Adipose tissue (tissue), 3 donors: Measurements from ENCODE around the gene ZFP3. TPM values are rescaled to one million over a fixed set of nuclear protein-coding genes. Genes with fewer than 3 reads are reported as not detected.
"Not testable (repeated sequence)": the region's sequence is repeated elsewhere in the genome, so short reads cannot be mapped to it uniquely, and the experiment has no call there.

Experiments used
- H3K27ac ChIP-seq: one replicate; pipeline ENCODE4 v1.5.1; 2013; ENCODE audit warnings: low read depth, low read length
- WGBS, 3 donors: extraction: QIAGEN DNeasy Blood & Tissue Kit; methylation state at CpG; one replicate each; pipeline ENCODE4 v1.1.7; 2013; 5-methylcytosine and 5-hydroxymethylcytosine counted together
- polyA plus RNA-seq, 3 donors: library from polyadenylated mRNA; stranded (reverse); fragments of 200-250 nt; gene quantifications; one replicate each; pipeline ENCODE4 v1.2.3, GENCODE V29; 2013
- donor health status: healthy with polysubstance abuse.
- donor health status: Bipolar disorder and iron deficiency.
- donor health status: healthy.

The ZFP3 gene
- polyA plus RNA-seq, 3 donors, result 1.0 to 2.1 (median 1.8) TPM

DNA sequence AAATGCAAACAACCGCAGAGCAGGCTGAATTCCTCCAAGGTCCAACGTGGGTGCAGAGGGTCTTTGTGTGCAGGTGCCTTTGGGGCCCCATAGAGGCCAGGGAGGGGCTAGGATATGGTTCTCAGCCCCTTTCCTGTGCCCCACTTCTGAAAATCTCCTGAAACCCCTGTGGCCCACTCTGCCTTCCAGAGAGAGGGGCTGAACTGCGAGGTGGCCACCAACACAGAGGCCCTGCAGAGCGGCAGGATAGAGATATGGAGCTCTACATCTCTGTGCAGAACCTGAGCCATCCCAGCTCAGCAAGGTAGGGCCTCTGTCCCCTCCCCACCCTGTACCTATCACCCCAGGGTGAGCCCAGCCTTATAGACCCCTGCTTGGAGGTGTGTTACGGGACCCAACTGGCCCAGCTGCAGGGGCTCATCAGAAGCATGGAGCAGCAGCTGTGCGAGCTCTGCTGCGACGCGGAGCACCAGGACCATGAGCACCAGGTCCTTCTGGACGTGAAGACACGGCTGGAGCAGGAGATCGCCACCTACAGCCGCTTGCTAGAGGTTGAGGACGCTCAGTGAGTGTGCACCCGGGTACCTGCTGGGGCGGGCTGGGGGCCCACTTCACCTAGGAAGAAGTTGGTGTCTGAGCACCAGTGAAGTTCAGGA is 43.0 kb downstream of the ZFP3 start:
- 89 to 93% (median 92%) methylated on average over 16 of the region's 16 CpGs for WGBS, 3 donors
- no peak overlapping the region for H3K27ac ChIP-seq

DNA sequence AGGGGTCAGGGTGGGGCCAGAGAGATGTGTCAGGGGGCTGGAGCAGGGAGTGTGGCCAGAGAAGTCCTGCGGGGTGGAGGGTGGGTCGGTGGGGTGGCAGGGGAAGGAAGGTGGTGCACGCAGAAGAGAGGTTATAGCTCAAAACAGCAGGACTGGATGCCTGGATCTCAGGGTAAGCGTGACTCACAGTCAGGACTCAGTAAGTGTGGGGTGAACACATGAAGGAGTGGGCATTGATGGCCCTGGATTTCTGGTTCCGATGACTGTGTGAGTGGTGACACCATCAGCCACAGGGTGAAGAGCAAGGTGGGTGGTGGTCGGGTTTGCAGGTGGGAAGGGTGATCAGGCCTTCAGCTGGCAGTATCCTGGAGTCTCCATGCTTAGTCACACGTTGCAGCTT is 43.8 kb downstream of the ZFP3 start:
- not testable (repeated sequence) for H3K27ac ChIP-seq
- WGBS, 3 donors, result 73 to 77% (median 75%) methylated on average over 7 of the region's 7 CpGs

DNA sequence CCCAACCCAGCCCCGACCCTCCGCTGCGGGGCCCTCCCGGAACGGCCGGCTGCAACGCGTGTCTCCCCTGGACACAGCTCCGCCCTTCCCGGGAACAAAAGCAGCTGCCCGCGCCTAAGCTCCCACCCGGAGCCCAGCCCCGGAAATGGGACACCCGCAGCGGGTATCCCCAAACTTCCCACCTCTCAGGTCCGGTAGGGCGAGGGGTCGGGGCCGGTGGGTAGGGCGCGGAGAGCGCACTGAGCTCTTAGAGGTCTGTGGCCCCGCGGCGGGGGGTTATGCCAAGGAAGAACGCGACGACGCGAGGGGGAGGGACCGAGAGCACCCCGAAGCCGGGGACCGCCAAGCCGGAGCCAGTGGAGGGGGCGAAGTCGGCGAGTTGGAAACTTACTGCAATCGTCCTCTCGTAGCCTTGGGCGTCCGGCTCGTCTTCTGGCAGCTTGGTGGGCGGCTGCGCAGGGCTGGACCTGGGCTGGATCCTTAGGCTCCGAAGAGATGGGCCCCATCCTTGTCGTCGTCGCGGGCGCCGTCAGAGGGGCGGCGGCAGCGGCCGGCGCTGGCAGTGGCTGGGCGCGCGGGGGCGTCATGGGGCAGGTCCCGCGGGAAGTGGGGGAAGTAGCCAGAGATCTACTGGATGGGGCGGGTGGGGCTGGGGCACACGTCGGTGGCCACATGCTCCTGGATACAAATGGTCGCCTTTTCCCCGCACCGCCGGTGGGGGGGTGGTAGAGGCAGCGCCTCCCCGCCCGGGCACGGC is 44.5 kb downstream of the ZFP3 start:
- no peak overlapping the region for H3K27ac ChIP-seq
- 3 to 6% (median 4%) methylated on average over 65 to 75 of the region's 75 CpGs for WGBS, 3 donors

DNA sequence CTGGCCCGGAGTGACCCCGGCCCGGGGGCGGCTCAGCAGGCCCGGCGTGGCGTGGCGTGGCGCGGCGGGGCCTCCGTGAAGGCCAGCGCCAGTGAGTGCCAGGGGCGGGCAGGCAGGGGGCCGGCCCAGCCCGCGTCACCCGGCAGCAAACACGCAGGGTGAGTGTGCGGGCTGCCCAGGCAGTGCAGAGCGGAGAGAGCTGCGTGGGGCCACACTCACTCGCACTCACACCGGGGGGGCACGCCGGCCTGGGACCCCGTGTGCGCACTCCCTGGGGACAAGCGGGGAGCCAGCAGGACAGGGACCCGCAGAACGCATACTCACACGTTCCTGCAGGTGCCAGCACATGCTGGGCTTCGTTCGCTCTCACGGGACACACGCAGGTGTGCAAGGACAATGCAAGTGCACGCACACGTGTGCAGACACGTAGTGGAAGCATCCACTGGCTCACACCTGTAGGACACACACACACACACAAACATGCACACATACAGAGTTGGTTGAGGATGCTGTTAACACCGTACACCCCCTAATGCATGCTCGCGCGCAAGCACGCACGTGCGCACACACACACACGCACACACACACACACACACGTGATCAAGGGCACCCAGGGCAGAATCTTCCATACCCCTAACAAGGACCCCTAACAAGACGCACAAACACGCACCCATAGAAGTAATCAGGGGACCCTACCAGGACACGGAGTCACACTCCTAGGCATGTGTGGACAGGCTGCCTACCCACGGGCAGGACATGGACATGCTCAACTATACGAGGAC is 45.3 kb downstream of the ZFP3 start:
- WGBS, 3 donors, result 53 to 64% (median 55%) methylated on average over 39 to 53 of the region's 53 CpGs
- no peak overlapping the region for H3K27ac ChIP-seq

DNA sequence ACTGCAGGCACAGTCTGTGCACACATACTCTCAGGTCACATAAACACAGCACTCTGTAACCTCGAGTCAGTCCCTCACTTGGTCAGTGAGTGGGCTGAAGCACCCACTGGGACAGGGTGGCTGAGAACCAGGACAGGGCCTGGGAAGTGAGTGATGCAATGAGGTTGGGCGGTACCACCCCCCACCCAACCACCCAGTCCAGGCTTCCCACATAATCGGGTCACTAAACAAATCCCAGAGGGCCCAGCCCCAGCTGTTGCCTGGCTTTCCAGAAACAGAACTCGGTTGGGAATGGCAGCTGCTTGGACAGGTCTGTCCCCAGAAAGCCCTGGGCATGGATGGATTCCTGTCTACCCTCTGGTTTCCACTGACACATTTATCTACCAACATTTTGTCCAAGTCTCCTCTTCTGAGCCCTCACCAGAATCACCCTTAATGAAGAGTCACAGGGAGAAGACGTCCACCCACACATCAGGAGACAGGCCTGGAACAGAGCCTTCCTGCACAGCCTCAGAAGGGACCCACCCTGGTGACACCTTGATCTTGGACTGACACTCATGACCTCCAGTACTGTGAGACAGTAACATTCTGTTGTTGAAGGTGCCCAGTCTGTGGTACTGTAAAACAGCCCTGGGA is 46.0 kb downstream of the ZFP3 start:
- not testable (repeated sequence) for H3K27ac ChIP-seq
- WGBS, 3 donors, result 67 to 82% (median 67%) methylated on average over 5 of the region's 5 CpGs

DNA sequence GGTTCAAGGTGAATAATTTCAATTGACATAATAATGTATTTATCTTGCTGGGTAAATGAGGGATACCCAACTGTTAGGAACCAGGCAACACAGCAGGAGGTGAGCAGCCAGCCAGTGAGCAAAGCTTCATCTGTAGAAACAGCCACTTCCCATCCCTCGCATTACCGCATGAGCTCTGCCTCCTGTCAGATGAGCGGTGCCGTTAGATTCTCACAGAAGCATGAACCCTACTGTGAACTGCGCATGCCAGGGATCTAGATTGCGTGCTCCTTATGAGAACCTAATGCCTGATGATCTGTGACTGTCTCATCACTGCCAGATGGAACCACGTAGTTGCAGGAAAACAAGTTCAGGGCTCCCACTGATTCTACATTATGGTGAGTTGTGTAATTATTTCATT is 46.6 kb downstream of the ZFP3 start:
- 76 to 85% (median 80%) methylated on average over 7 of the region's 7 CpGs for WGBS, 3 donors
- not testable (repeated sequence) for H3K27ac ChIP-seq

DNA sequence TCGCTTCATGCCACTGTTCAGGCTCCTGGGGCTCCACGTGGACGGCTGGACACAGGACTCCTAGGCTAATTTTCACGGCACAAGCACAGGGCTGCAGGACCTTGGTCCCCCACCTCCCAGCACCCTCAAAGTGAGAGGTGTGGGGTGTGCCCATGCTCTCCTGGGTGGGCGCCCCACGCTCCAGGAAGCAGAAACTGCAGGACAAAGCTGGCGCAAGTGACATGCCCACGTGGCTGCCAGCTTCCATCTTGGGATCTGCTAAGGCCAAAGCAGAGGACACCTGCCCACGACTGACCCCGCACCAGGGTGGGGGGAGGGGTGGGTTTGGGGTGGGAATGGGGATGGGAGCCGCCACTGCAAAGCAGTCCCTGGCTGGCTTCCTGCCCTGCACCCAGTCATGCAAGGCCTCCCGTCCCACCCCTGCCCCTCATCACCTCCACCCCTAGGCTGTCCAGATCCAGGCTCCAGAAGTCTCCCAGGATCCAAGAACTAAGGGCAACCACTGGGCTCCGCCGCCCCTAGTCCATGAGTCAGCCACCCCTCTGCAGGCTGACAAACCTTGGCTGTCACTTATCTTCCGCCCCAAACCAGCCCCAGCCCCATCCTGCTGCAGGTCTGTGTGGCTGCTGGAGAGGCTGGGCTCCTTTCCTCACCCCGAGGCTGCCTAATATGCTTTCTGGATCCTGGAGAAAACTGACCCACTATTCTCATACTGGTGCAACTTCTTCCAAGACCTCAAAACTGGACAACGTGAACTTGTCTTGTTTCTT is 48.6 kb downstream of the ZFP3 start:
- H3K27ac ChIP-seq, result no peak overlapping the region
- WGBS, 3 donors, result 79 to 86% (median 84%) methylated on average over 14 to 17 of the region's 17 CpGs

DNA sequence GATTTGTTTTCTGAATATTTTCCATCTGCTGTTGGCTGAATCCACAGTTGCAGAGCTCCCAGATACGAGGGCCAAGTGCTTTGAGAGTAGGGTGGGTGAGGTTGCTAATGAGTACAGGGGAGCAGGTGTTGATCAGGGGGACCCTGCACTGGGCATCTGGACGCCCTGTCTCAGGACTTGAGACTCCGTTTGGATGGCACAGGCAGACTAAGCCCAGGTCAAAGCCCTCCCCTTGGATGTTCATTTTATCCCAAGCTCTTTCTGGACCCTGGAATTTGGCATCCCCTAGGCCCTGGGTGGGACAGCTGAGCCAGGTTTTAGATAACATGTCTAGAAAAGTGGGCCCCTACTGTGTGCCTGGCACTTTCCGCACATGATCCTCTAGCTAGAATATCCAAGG is 49.6 kb downstream of the ZFP3 start:
- no peak overlapping the region for H3K27ac ChIP-seq
- 75 to 79% (median 76%) methylated on average over 4 of the region's 4 CpGs for WGBS, 3 donors

DNA sequence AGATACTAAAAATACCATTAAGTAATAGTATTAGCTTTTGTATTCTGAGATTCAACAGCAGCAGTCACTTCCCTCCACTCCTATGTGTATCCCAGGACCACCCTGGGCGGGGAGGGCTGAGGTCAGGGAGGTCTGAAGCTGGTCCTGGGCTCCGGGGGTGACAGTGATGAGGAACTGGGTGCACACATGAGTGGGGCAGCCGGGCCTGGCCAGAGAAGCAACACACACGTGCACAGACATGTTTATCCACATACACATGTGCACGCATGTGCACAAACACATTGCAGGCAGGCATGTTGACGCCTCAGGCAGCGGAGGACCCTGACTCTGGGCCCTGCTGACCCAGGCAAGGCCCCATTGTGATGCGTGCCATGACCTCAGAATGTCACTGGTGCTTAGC is 50.1 kb downstream of the ZFP3 start:
- 78 to 85% (median 84%) methylated on average over 8 of the region's 8 CpGs for WGBS, 3 donors

DNA sequence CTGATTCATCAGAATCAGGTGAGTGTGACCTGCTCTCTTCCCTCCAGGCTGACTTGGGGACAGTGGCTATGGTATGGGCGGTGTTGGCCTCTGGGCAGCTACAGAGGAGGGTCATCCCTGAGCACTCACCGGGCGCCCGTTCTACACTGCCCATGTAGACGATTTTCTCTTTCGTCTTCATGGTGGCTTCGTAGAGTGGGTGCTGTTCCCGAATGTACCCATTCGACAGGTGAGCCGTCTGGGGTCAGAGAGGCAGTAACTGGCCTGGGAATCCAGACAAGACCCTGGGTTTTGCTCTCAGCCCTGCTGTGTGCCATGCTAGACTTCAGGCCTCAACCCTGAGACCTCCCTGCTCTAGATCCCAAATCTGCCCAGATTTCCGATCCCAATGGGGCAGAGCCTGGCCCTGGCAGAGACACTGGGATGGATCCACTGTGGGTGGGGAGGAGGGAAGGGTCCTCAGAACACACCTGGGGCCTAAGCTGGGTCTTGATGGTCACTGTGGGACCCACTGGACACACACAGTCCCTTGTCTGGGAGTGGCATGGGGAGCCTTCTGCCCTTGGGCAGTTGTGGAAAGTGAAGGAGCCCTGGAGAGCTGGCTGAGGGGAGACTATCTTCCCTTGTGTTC is 50.8 kb downstream of the ZFP3 start:
- no peak overlapping the region for H3K27ac ChIP-seq
- WGBS, 3 donors, result 83 to 91% (median 88%) methylated on average over 11 of the region's 11 CpGs

More for the DNA sequence above, 50.1 kb downstream of the ZFP3 start:
- not testable (repeated sequence) for H3K27ac ChIP-seq

DNA sequence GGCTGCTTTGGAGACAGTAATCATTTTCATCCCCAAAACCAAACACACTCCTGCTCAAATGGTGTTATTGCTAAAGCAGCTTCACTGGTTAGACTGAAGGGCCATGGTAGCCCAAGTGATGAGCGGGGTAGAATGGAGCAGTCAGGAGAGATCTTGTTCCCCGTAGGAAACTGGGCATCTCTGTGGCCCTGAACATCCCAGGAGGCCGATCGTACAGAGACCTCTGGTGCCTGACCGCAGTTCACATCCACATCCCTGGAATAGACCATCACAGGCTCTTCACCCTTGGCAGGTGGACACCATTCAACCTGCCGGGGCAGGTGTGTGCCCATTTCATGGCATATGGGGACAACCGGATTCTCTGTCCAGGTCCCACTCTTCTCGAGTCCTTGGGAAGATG is 51.5 kb downstream of the ZFP3 start:
- WGBS, 3 donors, result 88 to 93% (median 89%) methylated on average over 8 of the region's 8 CpGs
- H3K27ac ChIP-seq, result not testable (repeated sequence)

DNA sequence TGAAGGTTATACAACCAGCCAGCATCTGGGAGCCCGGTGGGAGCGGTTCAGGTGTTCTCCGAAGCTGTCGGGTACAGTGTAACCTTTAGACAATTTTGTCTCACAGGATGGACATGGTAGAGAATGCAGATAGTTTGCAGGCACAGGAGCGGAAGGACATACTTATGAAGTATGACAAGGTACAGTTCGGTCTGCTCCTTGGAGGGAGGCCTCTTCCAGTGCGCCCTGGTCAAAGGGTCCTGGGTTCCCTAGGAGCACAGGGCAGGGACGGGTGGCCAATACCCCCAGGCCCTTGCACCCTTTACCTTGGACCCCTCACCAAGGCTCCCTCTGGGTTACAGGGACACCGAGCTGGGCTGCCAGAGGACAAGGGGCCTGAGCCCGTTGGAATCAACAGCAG is 52.0 kb downstream of the ZFP3 start:
- not testable (repeated sequence) for H3K27ac ChIP-seq
- 88 to 94% (median 88%) methylated on average over 10 of the region's 10 CpGs for WGBS, 3 donors

DNA sequence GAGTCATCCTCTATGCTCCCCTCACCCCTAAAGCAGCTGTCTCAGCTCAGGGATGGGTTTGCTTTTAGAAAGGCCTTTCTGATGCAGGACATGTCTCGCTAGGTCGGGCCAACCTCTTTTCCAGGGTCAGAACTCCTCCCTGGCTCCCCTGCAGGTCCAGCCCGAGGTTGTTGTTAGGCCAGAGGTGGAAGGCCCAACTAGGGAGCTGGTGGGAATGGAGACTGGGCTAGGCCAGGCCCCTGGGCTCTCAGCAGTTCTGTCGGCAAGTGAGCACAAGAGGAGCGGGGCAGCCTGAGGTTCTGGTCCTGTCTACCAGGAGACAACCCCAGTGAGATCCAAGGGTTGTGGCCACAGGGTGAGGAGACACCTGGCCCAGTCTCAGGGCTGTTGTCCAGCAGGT is 52.4 kb downstream of the ZFP3 start:
- WGBS, 3 donors, result 82 to 91% (median 87%) methylated on average over 5 of the region's 5 CpGs
- H3K27ac ChIP-seq, result not testable (repeated sequence)

DNA sequence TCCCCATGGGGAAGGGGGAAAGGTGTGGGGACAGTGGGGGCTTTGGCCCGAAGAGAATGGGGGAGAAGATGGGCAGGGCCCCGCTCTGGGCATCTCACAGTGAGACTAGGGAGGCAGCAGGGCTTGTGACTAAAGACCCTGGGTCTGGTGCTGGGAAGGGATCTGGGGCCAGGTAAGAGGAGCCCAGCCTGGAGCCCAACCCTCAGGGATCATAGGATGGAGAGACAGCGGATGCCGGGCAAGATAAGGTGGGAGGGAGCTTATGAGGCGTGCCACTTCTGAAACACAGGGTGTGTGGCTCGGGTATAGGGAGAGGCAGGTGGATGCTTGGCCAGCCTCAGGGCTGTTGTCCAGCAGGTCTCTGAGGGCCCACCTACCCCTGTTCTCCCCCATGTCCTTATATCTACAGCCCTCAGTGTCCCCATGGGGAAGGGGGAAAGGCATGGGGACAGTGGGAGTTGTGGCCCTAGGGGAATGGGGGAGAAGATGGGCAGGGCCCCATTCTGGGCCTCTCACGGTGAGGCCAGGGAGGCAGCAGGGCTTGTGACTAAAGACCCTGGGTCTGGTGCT is 53.0 kb downstream of the ZFP3 start:
- 91 to 93% (median 92%) methylated on average over 7 of the region's 7 CpGs for WGBS, 3 donors
- H3K27ac ChIP-seq, result no peak overlapping the region

DNA sequence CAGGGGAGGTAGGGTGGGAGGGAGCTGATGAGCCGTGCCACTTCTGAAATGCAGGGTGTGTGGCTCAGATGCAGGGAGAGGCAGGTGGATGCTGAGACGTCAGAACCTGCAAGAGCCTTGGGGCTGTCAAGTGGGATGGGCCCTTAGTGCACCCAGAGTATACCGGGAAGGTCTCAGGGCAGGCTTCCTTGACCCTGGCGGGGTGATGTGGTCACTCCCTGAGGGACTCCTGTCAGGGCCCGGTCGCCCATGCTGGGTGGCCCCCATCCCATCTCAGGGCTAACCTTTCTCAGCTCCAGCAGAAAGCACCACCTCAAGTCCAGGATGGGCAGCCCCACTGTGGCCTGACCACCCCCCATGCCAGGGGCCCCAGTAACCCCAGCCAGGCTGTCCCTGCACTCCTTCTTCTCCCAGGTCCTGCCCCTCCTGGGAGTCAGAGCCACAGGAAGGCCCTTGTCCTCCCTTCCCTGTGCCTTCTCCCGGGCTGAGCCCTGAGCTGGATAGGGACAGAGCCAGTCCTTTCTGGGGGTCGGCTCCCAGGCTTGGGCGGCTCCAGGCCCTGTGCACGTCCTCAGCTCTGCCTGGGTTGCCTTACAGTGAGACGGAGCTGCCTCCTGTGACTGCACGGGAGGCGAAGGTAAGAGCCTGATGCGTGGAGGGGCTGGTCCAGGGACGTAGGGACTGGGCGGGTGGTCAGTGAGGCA is 53.7 kb downstream of the ZFP3 start:
- H3K27ac ChIP-seq, result not testable (repeated sequence)
- 80 to 87% (median 86%) methylated on average over 16 of the region's 16 CpGs for WGBS, 3 donors

DNA sequence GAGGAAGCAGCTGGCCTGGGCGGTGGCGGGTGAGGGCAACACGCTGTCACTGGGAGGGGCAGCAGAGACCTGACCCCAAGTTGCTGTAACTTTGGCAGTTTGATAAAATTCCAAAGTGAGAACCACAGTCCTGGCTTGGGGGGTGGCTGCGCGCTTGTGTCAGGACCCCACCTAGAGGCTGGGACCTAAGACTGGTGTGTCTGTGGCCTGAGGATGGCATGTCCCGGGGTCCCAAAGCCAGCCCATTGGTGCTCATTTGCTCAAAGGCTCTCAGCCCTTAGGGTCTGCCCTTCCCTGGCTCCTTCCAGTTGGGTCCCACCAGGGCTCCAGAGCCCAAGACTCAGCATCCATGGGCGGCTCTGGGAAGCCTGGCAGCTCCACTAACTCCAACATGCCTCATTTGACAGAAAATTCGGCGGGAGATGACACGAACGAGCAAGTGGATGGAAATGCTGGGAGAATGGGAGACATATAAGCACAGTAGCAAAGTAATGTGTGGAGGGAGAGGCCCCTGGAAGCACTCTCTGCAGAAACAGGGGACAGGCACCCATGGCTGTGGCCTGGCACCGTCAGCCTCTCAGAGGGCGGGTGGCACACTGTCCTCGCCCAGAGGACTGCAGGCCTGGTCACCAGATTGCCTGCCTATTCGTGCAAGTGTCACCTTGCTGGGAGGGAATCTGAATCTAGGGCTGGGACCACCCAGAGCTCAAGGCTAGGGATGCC is 54.4 kb downstream of the ZFP3 start:
- H3K27ac ChIP-seq, result not testable (repeated sequence)
- WGBS, 3 donors, result 87 to 94% (median 91%) methylated on average over 14 to 15 of the region's 15 CpGs
